Mesenchymal stem cell (in vitro differentiated cells and primary cell): ENCODE results near the gene GOSR2.

Experiments used
- DNase-seq: peaks from one replicate; pipeline ENCODE4 v3.0.0-alpha.2; 2013
- H2AFZ ChIP-seq: one replicate; pipeline ENCODE4 v1.6.1; 2013; ENCODE audit warnings: low read depth, mild to moderate bottlenecking, control low read depth, inconsistent platforms, low read length, moderate library complexity
- H2AK5ac ChIP-seq: 2 replicates; pipeline ENCODE4 v1.6.1; 2013; ENCODE audit warnings: low read length, moderate library complexity, mild to moderate bottlenecking, inconsistent platforms; ENCODE audit not compliant: severe bottlenecking
- H2BK120ac ChIP-seq: one replicate; pipeline ENCODE4 v1.6.1; 2013; ENCODE audit warnings: low read depth, mild to moderate bottlenecking, inconsistent platforms, low read length, moderate library complexity
- H2BK12ac ChIP-seq, 2 experiments: one replicate each; pipeline ENCODE4 v1.6.1; 2013; ENCODE audit warnings: inconsistent platforms in 2 of 2, low read length in 2 of 2, mild to moderate bottlenecking in 2 of 2, moderate library complexity in 2 of 2, control low read depth in 1 of 2
- H2BK15ac ChIP-seq: one replicate; pipeline ENCODE4 v1.6.1; 2013; ENCODE audit warnings: mild to moderate bottlenecking, low read depth, inconsistent platforms; ENCODE audit not compliant: poor library complexity, severe bottlenecking
- H2BK5ac ChIP-seq: 2 replicates; pipeline ENCODE4 v1.6.1; 2013; ENCODE audit warnings: low read depth, mild to moderate bottlenecking, low read length, control low read depth, inconsistent platforms; ENCODE audit not compliant: poor library complexity, severe bottlenecking
- H3K14ac ChIP-seq, 2 experiments: one replicate each; pipeline ENCODE4 v1.6.1; 2013; ENCODE audit warnings: inconsistent platforms in 2 of 2, low read length in 2 of 2, control low read depth in 1 of 2, mild to moderate bottlenecking in 1 of 2, moderate library complexity in 1 of 2
- H3K18ac ChIP-seq, 2 experiments: one replicate each; pipeline ENCODE4 v1.6.1; 2013; ENCODE audit warnings: inconsistent platforms in 2 of 2, low read length in 2 of 2, control low read depth in 1 of 2, low read depth in 1 of 2, mild to moderate bottlenecking in 1 of 2
- H3K23ac ChIP-seq, 2 experiments: one replicate each; pipeline ENCODE4 v1.6.1; 2013; ENCODE audit warnings: inconsistent platforms in 2 of 2, low read length in 2 of 2, mild to moderate bottlenecking in 2 of 2, moderate library complexity in 2 of 2, control low read depth in 1 of 2
- H3K27ac ChIP-seq: 2 replicates; pipeline ENCODE4 v1.5.1; 2013; ENCODE audit warnings: mild to moderate bottlenecking, moderate library complexity, low read length, control low read depth, inconsistent platforms; ENCODE audit not compliant: poor library complexity, severe bottlenecking
- H3K27me3 ChIP-seq, 2 experiments: 2 replicates each; pipeline versions ENCODE4 v1.6.1 to v1.7.0; 2013; ENCODE audit warnings: low read length in 2 of 2, mild to moderate bottlenecking in 2 of 2, moderate library complexity in 2 of 2, control low read depth in 1 of 2, inconsistent platforms in 1 of 2; ENCODE audit not compliant: control insufficient read depth in 1 of 2, insufficient read depth in 1 of 2
- H3K36me3 ChIP-seq, 2 experiments: 2 replicates each; pipeline versions ENCODE4 v1.6.1 to v1.7.0; 2013; ENCODE audit warnings: low read length in 2 of 2, control low read depth in 1 of 2, inconsistent platforms in 1 of 2, low read depth in 1 of 2, mild to moderate bottlenecking in 1 of 2; ENCODE audit not compliant: insufficient read depth in 2 of 2, control insufficient read depth in 1 of 2
- H3K4ac ChIP-seq, 2 experiments: one replicate each; pipeline ENCODE4 v1.6.1; 2013; ENCODE audit warnings: inconsistent platforms in 2 of 2, low read length in 2 of 2, mild to moderate bottlenecking in 2 of 2, moderate library complexity in 2 of 2, control low read depth in 1 of 2, low read depth in 1 of 2
- H3K4me1 ChIP-seq: 2 replicates; pipeline ENCODE4 v1.6.1; 2013; ENCODE audit warnings: low read depth, low read length, control low read depth; ENCODE audit not compliant: control insufficient read depth, insufficient read depth
- H3K4me2 ChIP-seq: 2 replicates; pipeline ENCODE4 v1.6.1; 2013; ENCODE audit warnings: low read length, mild to moderate bottlenecking, inconsistent platforms; ENCODE audit not compliant: poor library complexity, severe bottlenecking
- H3K4me3 ChIP-seq, 2 experiments: 2 replicates each; pipeline versions ENCODE4 v1.5.1 to v1.7.0; 2013; ENCODE audit warnings: low read length in 2 of 2, mild to moderate bottlenecking in 2 of 2, control low read depth in 1 of 2, low read depth in 1 of 2; ENCODE audit not compliant: insufficient read depth in 1 of 2
- H3K79me1 ChIP-seq: replicated peaks from 2 replicates; pipeline ENCODE4 v1.6.1; 2013; ENCODE audit warnings: mild to moderate bottlenecking, control low read depth, low read length, inconsistent platforms; ENCODE audit not compliant: poor library complexity, severe bottlenecking
- H3K9ac ChIP-seq: 2 replicates; pipeline ENCODE4 v1.7.0; 2013; ENCODE audit warnings: mild to moderate bottlenecking, low read length, moderate library complexity
- H3K9me3 ChIP-seq: 2 replicates; pipeline ENCODE4 v1.7.0; 2013; ENCODE audit warnings: mild to moderate bottlenecking, low read length; ENCODE audit not compliant: control insufficient read depth
- H4K8ac ChIP-seq: one replicate; pipeline ENCODE4 v1.6.1; 2013; ENCODE audit warnings: inconsistent platforms, mild to moderate bottlenecking, low read length, moderate library complexity
- H4K91ac ChIP-seq: one replicate; pipeline ENCODE4 v1.6.1; 2013; ENCODE audit warnings: mild to moderate bottlenecking, low read length, inconsistent platforms
- WGBS: methylation state at CpG from one replicate; pipeline ENCODE4 v1.1.7; 2013; ENCODE audit warnings: mixed read lengths; 5-methylcytosine and 5-hydroxymethylcytosine counted together

Gene GOSR2

GRCh38 chr17:46903762-46904672 is 18.9 kb upstream of the GOSR2 start:
- no peaks in the 10 kb centered on the region for H3K79me1 ChIP-seq
- H3K9ac ChIP-seq: no peak overlapping the region
- H3K4me3 ChIP-seq: no peak overlapping the region
- peaks cover 25 to 57% of the 10 kb centered on the region in 2 experiments for H3K27me3 ChIP-seq
- H4K91ac ChIP-seq: no peak overlapping the region
- no peak overlapping the region for H3K23ac ChIP-seq
- no peak for DNase-seq
- H3K4ac ChIP-seq: no peak overlapping the region
- WGBS: 70% methylated on average over 3 of the region's 4 CpGs
- H2BK12ac ChIP-seq: no peak overlapping the region
- H2BK15ac ChIP-seq: no peak overlapping the region
- H3K14ac ChIP-seq: no peak overlapping the region
- no peak overlapping the region for H2AFZ ChIP-seq
- no peak overlapping the region for H2AK5ac ChIP-seq
- H3K27ac ChIP-seq: no peak overlapping the region
- H3K18ac ChIP-seq: no peak overlapping the region
- no peak overlapping the region for H2BK120ac ChIP-seq
- no peaks in the 10 kb centered on the region for H3K9me3 ChIP-seq
- H2BK5ac ChIP-seq: no peak overlapping the region
- H3K4me1 ChIP-seq: no peaks in the 10 kb centered on the region
- H3K4me2 ChIP-seq: no peak overlapping the region
- no peaks in the 10 kb centered on the region for H3K36me3 ChIP-seq
- no peak overlapping the region for H4K8ac ChIP-seq

GRCh38 chr17:46908068-46908737 is 14.8 kb upstream of the GOSR2 start:
- Histone ChIP-seq H3K4me3 (no peak overlapping the region), H2AK5ac (no peak overlapping the region), H4K91ac (no peak overlapping the region), H3K4me1 (no peaks in the 10 kb centered on the region), H3K18ac (no peak overlapping the region), H3K4ac (no peak overlapping the region), H3K27me3 (peaks cover 40 to 67% of the 10 kb centered on the region in 2 experiments), H3K4me2 (no peak overlapping the region), H4K8ac (no peak overlapping the region), H3K9ac (no peak overlapping the region), H2BK120ac (no peak overlapping the region), H3K79me1 (no peaks in the 10 kb centered on the region), H2BK5ac (no peak overlapping the region), H2BK12ac (no peak overlapping the region), H3K14ac (no peak overlapping the region), H3K9me3 (no peaks in the 10 kb centered on the region), H3K36me3 (no peaks in the 10 kb centered on the region), H3K23ac (no peak overlapping the region), H3K27ac (no peak overlapping the region), H2AFZ (no peak overlapping the region), H2BK15ac (no peak overlapping the region)
- WGBS: 72% methylated on average over 13 of the region's 14 CpGs
- no peak for DNase-seq

- Histone ChIP-seq H3K9me3 (no peaks in the 10 kb centered on the region), H3K23ac (no peak overlapping the region), H3K36me3 (no peaks in the 10 kb centered on the region), H2BK15ac (no peak overlapping the region), H3K79me1 (no peaks in the 10 kb centered on the region), H2BK120ac (no peak overlapping the region), H2BK12ac (no peak overlapping the region), H2AK5ac (no peak overlapping the region), H3K4ac (no peak overlapping the region), H3K9ac (no peak overlapping the region), H2BK5ac (no peak overlapping the region), H3K4me3 (no peak overlapping the region), H3K27me3 (peaks cover 41 to 66% of the 10 kb centered on the region in 2 experiments), H4K91ac (no peak overlapping the region), H3K27ac (no peak overlapping the region), H2AFZ (no peak overlapping the region), H3K18ac (no peak overlapping the region), H3K14ac (no peak overlapping the region), H4K8ac (no peak overlapping the region), H3K4me1 (no peaks in the 10 kb centered on the region), H3K4me2 (no peak overlapping the region)
- DNase-seq: no peak
- 82% methylated on average over 9 of the region's 10 CpGs for WGBS
These were observed 12.6 kb upstream of the GOSR2 start for GRCh38 chr17:46910179-46910927.

DNA sequence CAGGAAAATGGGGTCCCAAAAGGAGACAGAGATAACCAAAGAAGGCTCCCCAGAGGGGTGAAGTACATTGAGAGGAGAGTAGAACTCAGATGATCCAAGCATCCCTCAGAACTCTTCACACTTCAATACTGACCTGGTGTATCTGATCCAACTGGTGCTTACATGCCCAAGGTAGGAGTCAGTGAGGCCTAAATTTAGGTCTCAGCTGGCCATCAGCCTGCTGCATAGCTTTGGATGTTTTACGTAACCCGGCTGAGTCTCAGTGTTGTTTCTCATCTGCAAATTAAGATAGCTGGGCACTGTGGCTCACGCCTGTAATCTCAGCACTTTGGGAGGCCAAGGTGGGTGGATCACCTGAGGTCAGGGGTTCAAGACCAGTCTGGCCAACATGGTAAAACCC is 11.6 kb upstream of the GOSR2 start:
- Histone ChIP-seq H2BK15ac (no peak overlapping the region), H3K23ac (no peak overlapping the region), H3K4me1 (no peaks in the 10 kb centered on the region), H3K9ac (no peak overlapping the region), H2AK5ac (no peak overlapping the region), H3K36me3 (no peaks in the 10 kb centered on the region), H2BK120ac (no peak overlapping the region), H2BK5ac (no peak overlapping the region), H2BK12ac (no peak overlapping the region), H3K4ac (no peak overlapping the region), H3K4me3 (no peak overlapping the region), H3K4me2 (no peak overlapping the region), H3K9me3 (no peaks in the 10 kb centered on the region), H3K79me1 (no peaks in the 10 kb centered on the region), H4K8ac (no peak overlapping the region), H4K91ac (no peak overlapping the region), H3K27me3 (peaks cover 41 to 59% of the 10 kb centered on the region in 2 experiments), H3K27ac (no peak overlapping the region), H3K14ac (no peak overlapping the region), H3K18ac (no peak overlapping the region), H2AFZ (no peak overlapping the region)
- no peak for DNase-seq
- 89% methylated on average over 3 of the region's 3 CpGs for WGBS
